Osteoblast (primary cell): ENCODE results near the gene TMEM18. TPM values are rescaled to one million over a fixed set of nuclear protein-coding genes. Genes with fewer than 3 reads are reported as not detected.

Experiments
- DNase-seq: peaks from one replicate; pipeline ENCODE4 v3.0.0; 2011; ENCODE audit warnings: low spot score, mixed read lengths; ENCODE audit not compliant: insufficient read length; ENCODE audit errors: missing footprints
- H2AFZ ChIP-seq: 2 replicates; pipeline ENCODE4 v1.6.0; 2011; ENCODE audit warnings: mild to moderate bottlenecking, low read length
- H3K27ac ChIP-seq: 2 replicates; pipeline ENCODE4 v1.5.1; 2011; ENCODE audit warnings: mild to moderate bottlenecking, low read depth, low read length, moderate library complexity
- H3K27me3 ChIP-seq: 2 replicates; pipeline ENCODE4 v1.6.0; 2012; ENCODE audit warnings: mild to moderate bottlenecking, control low read depth, inconsistent platforms, low read length, moderate library complexity; ENCODE audit not compliant: insufficient read depth
- H3K36me3 ChIP-seq: 2 replicates; pipeline ENCODE4 v1.5.1; 2011; ENCODE audit warnings: mild to moderate bottlenecking, low read length, control low read depth, moderate library complexity; ENCODE audit not compliant: insufficient read depth
- H3K4me1 ChIP-seq: 2 replicates; pipeline ENCODE4 v1.5.1; 2011; ENCODE audit warnings: mild to moderate bottlenecking, low read length, control low read depth, moderate library complexity; ENCODE audit not compliant: insufficient read depth
- H3K4me2 ChIP-seq: 2 replicates; pipeline ENCODE4 v1.6.0; 2011; ENCODE audit warnings: mild to moderate bottlenecking, low read length; ENCODE audit not compliant: insufficient read depth
- H3K4me3 ChIP-seq: fragments of 200-600 bp; sonication (generic); 3 replicates; pipeline ENCODE4 v1.5.1; 2012; ENCODE audit warnings: mild to moderate bottlenecking, low read length, inconsistent platforms; ENCODE audit not compliant: insufficient read depth
- H3K79me2 ChIP-seq: 2 replicates; pipeline ENCODE4 v1.6.0; 2012; ENCODE audit warnings: mild to moderate bottlenecking, low read length, control low read depth, inconsistent platforms; ENCODE audit not compliant: insufficient read depth
- H3K9me3 ChIP-seq: 2 replicates; pipeline ENCODE4 v1.5.1; 2011; ENCODE audit warnings: low read depth, low read length, control low read depth
- H4K20me1 ChIP-seq: 2 replicates; pipeline ENCODE4 v1.6.0; 2012; ENCODE audit warnings: mild to moderate bottlenecking, low read length, control low read depth; ENCODE audit not compliant: insufficient read depth
- CTCF ChIP-seq: IDR thresholded peaks from 2 replicates; pipeline ENCODE4 v1.5.1; 2011; ENCODE audit warnings: mild to moderate bottlenecking, low read depth, low read length, moderate library complexity; ENCODE audit errors: extremely low read depth
- total RNA-seq: library from RNA; depleted of rRNA; stranded (reverse); fragments of >200 nt; gene quantifications from 2 replicates; pipeline ENCODE4 v1.2.3, GENCODE V29; 2012

Gene TMEM18
- total RNA-seq, 1 donor, result 15.9 TPM

DNA sequence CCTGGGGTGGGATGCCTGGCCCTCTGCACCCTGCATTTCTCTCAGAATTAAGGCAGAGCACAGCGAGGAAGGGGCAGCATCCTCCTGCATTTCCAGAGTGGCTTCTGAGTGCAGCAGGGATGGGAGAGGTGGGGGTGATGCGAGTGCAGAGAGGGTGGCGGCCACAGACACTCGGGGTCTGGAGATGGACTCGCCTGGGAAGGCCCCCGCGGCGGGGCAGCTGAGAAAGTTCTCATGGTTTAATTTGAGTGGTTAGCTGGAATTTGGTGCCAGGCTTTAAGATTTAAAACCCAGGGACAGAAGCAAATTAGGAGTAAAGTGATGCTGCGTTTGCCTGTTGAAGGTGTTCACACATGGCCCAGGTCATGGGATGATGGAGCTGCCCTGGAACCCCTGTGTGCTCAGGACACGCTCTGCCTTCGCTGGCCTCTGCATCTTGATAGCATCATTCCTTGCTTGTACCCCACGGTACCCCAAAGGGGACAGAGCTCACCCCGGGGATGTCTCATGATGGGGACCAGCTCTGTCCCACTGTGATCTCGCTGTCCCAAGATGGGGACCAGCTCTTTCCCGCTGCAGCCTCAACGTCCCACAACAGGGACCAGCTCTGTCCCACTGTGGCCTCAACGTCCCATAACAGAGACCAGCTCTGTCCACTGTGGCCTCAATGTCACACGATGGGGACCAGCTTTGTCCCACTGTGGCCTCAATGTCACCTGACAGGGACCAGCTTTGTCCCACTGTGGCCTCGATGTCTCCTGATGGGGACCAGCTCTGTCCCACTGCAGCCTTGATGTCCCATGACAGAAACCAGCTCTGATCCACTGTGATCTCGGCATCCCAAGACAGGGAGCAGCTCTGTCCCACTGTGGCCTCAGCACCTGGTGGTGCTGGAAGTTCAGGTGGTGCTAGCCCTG is 27.5 kb downstream of the TMEM18 start:
- no peak overlapping the region for H3K4me2 ChIP-seq

DNA sequence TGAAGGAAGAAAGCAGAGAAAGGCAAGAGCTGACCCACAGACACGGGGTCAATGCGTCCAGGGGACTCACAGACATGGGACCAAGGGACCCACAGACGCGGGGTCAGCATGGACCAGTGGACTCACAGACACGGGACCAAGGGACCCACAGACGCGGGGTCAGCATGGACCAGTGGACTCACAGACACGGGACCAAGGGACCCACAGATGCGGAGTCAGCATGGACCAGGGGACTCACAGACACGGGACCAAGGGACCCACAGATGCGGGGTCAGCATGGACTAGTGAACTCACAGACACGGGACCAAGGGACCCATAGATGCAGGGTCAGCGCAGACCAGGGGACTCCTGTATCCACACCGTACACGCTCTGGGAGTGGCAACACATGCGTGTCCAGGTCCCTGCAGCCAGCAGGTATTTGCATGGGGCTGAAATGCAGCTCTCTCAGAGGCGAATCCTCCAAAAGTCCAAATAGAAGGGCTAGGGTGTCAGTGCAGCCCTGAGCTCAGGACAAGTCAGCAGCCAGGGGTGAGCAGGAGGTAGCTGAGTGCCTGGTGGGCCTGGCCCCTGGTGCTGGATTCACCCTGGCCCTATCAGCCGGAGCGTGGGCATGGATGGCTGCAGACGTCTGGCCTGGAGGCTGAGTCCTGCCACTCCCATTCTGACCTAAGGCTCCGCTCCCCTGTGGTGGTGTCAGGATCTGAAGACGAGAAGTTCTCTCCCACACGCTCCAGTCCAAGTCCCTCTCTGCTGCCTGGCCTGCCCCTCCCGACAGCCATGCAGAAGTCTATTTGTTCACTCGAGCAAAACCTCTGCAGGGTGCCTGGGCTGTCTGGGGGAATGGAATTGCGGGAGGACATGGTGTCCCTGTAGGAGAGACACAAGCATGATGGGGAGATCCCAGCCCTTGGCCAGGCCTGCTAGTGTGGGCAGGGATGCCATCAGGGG is 28.5 kb downstream of the TMEM18 start:
- H3K4me2 ChIP-seq, result no peak overlapping the region
- H3K79me2 ChIP-seq, result no peaks in the 10 kb centered on the region
- no peaks in the 10 kb centered on the region for H4K20me1 ChIP-seq
- H3K36me3 ChIP-seq, result no peaks in the 10 kb centered on the region
- no peak for TF ChIP-seq CTCF
- no peaks in the 10 kb centered on the region for H3K4me1 ChIP-seq
- H3K27me3 ChIP-seq, result peaks cover 4% of the 10 kb centered on the region
- DNase-seq, result peak; percentile 31
- no peaks in the 10 kb centered on the region for H3K9me3 ChIP-seq
- H2AFZ ChIP-seq, result no peak overlapping the region
- no peak overlapping the region for H3K27ac ChIP-seq
- H3K4me3 ChIP-seq, result no peak overlapping the region

More for the DNA sequence above, 27.5 kb downstream of the TMEM18 start:
- no peak overlapping the region for H3K27ac ChIP-seq
- no peaks in the 10 kb centered on the region for H3K79me2 ChIP-seq
- no peaks in the 10 kb centered on the region for H3K36me3 ChIP-seq
- no peak overlapping the region for H2AFZ ChIP-seq
- TF ChIP-seq CTCF, result no peak
- H3K27me3 ChIP-seq, result peaks cover 4% of the 10 kb centered on the region
- no peaks in the 10 kb centered on the region for H4K20me1 ChIP-seq
- DNase-seq, result peak; percentile 35
- H3K4me3 ChIP-seq, result no peak overlapping the region
- no peaks in the 10 kb centered on the region for H3K9me3 ChIP-seq
- H3K4me1 ChIP-seq, result no peaks in the 10 kb centered on the region

- no peak for TF ChIP-seq CTCF
- H3K36me3 ChIP-seq, result no peaks in the 10 kb centered on the region
- no peaks in the 10 kb centered on the region for H3K4me1 ChIP-seq
- no peaks in the 10 kb centered on the region for H4K20me1 ChIP-seq
- no peak overlapping the region for H2AFZ ChIP-seq
- peak; percentile 41 for DNase-seq
- no peak overlapping the region for H3K4me2 ChIP-seq
- peaks cover 4% of the 10 kb centered on the region for H3K27me3 ChIP-seq
- H3K79me2 ChIP-seq, result no peaks in the 10 kb centered on the region
- no peaks in the 10 kb centered on the region for H3K9me3 ChIP-seq
- H3K27ac ChIP-seq, result no peak overlapping the region
- no peak overlapping the region for H3K4me3 ChIP-seq
Observed at GRCh38 chr2:647691-648231, 29.4 kb downstream of the TMEM18 start.
